Stimulated activated CD4-positive, alpha-beta T cell treated with anti-CD3 and anti-CD28 coated beads, Interleukin-4, amount 100 ng/mL, for 48 hours (primary cell): ENCODE measurements around the gene MOK.
"Not testable (repeated sequence)": the region's sequence is repeated elsewhere in the genome, so short reads cannot be mapped to it uniquely, and the experiment has no call there.

Experiments used
- DNase-seq, 2 donors: peaks; one replicate each; pipeline ENCODE4 v3.0.0-alpha.2; 2020; ENCODE audit warnings: low read depth in 2 of 2

MOK gene

GRCh38 chr14:102248121-102248520 lies 56.8 kb downstream of the MOK start:
- no peak for DNase-seq

GRCh38 chr14:102246071-102246470 lies 58.9 kb downstream of the MOK start:
- no peak for DNase-seq

- not testable (repeated sequence) for DNase-seq
These were observed 61.2 kb downstream of the MOK start for GRCh38 chr14:102243795-102244194.

- no peak for DNase-seq
These were observed 63.8 kb downstream of the MOK start for GRCh38 chr14:102241147-102241546.

GRCh38 chr14:102240481-102240880 lies 64.5 kb downstream of the MOK start:
- DNase-seq = not testable (repeated sequence)

- DNase-seq = no peak
These were observed 65.7 kb downstream of the MOK start for GRCh38 chr14:102239231-102239630.

GRCh38 chr14:102238766-102239165 lies 66.2 kb downstream of the MOK start:
- DNase-seq = no peak

GRCh38 chr14:102238131-102238530 lies 66.8 kb downstream of the MOK start:
- no peak for DNase-seq

- DNase-seq = no peak
These were observed 68.9 kb downstream of the MOK start for GRCh38 chr14:102236026-102236425.

- peak; percentile 73 to 82 for DNase-seq
These were observed 69.6 kb downstream of the MOK start for GRCh38 chr14:102235275-102235897.

- no peak for DNase-seq
These were observed 70.4 kb downstream of the MOK start for GRCh38 chr14:102234331-102235264.

- no peak for DNase-seq
These were observed 71.9 kb downstream of the MOK start for GRCh38 chr14:102233081-102233480.

GRCh38 chr14:102232348-102232625 lies 72.7 kb downstream of the MOK start:
- DNase-seq = no peak

GRCh38 chr14:102231476-102232347 lies 73.3 kb downstream of the MOK start:
- DNase-seq = no peak

GRCh38 chr14:102230481-102231210 lies 74.3 kb downstream of the MOK start:
- no peak for DNase-seq

- DNase-seq = no peak
These were observed 75.2 kb downstream of the MOK start for GRCh38 chr14:102229739-102230092.

- no peak for DNase-seq
These were observed 75.8 kb downstream of the MOK start for GRCh38 chr14:102229071-102229738.

- no peak for DNase-seq
These were observed 77.6 kb downstream of the MOK start for GRCh38 chr14:102227184-102227964.

- DNase-seq = no peak
These were observed 78.4 kb downstream of the MOK start for GRCh38 chr14:102226356-102227125.

GRCh38 chr14:102225936-102226335 lies 79.0 kb downstream of the MOK start:
- no peak for DNase-seq
